GM12878 (cell line): Measurements from ENCODE around the gene TBKBP1. TPM values are rescaled to one million over a fixed set of nuclear protein-coding genes. Genes with fewer than 3 reads are reported as not detected.

Experiments used
- ATAC-seq: fragments of 200-7000 bp; cut with Tn5 transposase; 3 replicates; pipeline ENCODE4 v1.9.1; 2020; ENCODE audit warnings: mild to moderate bottlenecking, moderate library complexity
- BruUV-seq: library from RNA; stranded (reverse); fragments of 400-500 nt; replicated peaks from 2 replicates; lab custom pipeline; 2021; lab: Mats Ljungman, UMichigan
- CTCF ChIA-PET: fragments of 300-600 bp; sonication (Branson Sonifier 250); formaldehyde crosslinking; extraction: SDS; loops from one replicate; lab custom pipeline; 2021; ENCODE audit warnings: inconsistent platforms; lab: Yijun Ruan, JAX
- POLR2A ChIA-PET: fragments of 350-600 bp; formaldehyde crosslinking; extraction: SDS; loops from one replicate; lab custom pipeline; 2021; ENCODE audit warnings: inconsistent platforms; lab: Charles Lee
- RAD21 ChIA-PET: fragments of 300-600 bp; sonication (Branson Sonifier 250); formaldehyde crosslinking; loops from one replicate; lab custom pipeline; 2023; ENCODE audit warnings: antibody characterized with exemption; ENCODE audit not compliant: unreplicated experiment; lab: Charles Lee
- SMC1A ChIA-PET: fragments of 300-600 bp; sonication (Branson Sonifier 250); formaldehyde crosslinking; loops from one replicate; lab custom pipeline; 2023; ENCODE audit not compliant: unreplicated experiment, uncharacterized antibody; lab: Charles Lee
- DNase-seq: peaks from one replicate; pipeline ENCODE4 v3.0.0-alpha.2; 2011; ENCODE audit warnings: low read depth, low spot score
- FAIRE-seq: peaks from 3 replicates; lab custom pipeline; 2011; peaks lifted over from hg19 to GRCh38; lab: Jason Lieb, UNC
- H2AFZ ChIP-seq: 2 replicates; pipeline ENCODE4 v1.6.0; 2011; ENCODE audit warnings: low read depth, low read length, control low read depth; ENCODE audit not compliant: control insufficient read depth
- H3K27ac ChIP-seq: 2 replicates; pipeline ENCODE4 v1.5.1; 2011; ENCODE audit warnings: control low read depth; ENCODE audit not compliant: control insufficient read depth, insufficient read depth
- H3K27me3 ChIP-seq, 2 experiments: replicated peaks in 1 of 2; 2 replicates each; pipeline versions ENCODE4 v1.6.0 to v1.6.1; 2011; ENCODE audit warnings: low read length in 1 of 2; ENCODE audit not compliant: control insufficient read depth in 2 of 2, insufficient read depth in 2 of 2
- H3K36me3 ChIP-seq, 2 experiments: 2 replicates each; pipeline ENCODE4 v1.5.1; 2011; ENCODE audit warnings: low read length in 1 of 2; ENCODE audit not compliant: control insufficient read depth in 2 of 2, insufficient read depth in 2 of 2
- H3K4me1 ChIP-seq: 2 replicates; pipeline ENCODE4 v1.6.1; 2011; ENCODE audit warnings: mild to moderate bottlenecking, low read length, moderate library complexity, mixed read lengths; ENCODE audit not compliant: control insufficient read depth, insufficient read depth
- H3K4me2 ChIP-seq: 2 replicates; pipeline ENCODE4 v1.6.0; 2011; ENCODE audit warnings: control low read depth; ENCODE audit not compliant: control insufficient read depth, insufficient read depth
- H3K4me3 ChIP-seq: fragments of 200-600 bp; sonication (generic); 2 replicates; pipeline ENCODE4 v1.5.1; 2016
- H3K79me2 ChIP-seq: 2 replicates; pipeline ENCODE4 v1.6.0; 2011; ENCODE audit warnings: low read length; ENCODE audit not compliant: control insufficient read depth, insufficient read depth
- H3K9ac ChIP-seq: 2 replicates; pipeline ENCODE4 v1.8.0; 2011; ENCODE audit warnings: low read length, control low read depth, mixed read lengths; ENCODE audit not compliant: control insufficient read depth, insufficient read depth
- H3K9me3 ChIP-seq: replicated peaks from 3 replicates; pipeline ENCODE4 v1.5.1; 2011; ENCODE audit warnings: mild to moderate bottlenecking, low read length; ENCODE audit not compliant: control insufficient read depth, insufficient read depth
- H4K20me1 ChIP-seq: 2 replicates; pipeline ENCODE4 v1.6.0; 2011; ENCODE audit not compliant: control insufficient read depth, insufficient read depth
- BCL11A ChIP-seq: IDR thresholded peaks from 2 replicates; pipeline ENCODE4 v1.6.1; 2011; ENCODE audit warnings: low read depth, low read length
- CBFB ChIP-seq: IDR thresholded peaks from 2 replicates; pipeline ENCODE4 v1.6.1; 2016; ENCODE audit warnings: antibody characterized with exemption, low read depth
- CBX3 ChIP-seq: fragments of 200-600 bp; sonication (generic); IDR thresholded peaks from 2 replicates; pipeline ENCODE4 v1.6.1; 2016; ENCODE audit warnings: low read depth, borderline replicate concordance
- E2F4 ChIP-seq: IDR thresholded peaks from 2 replicates; pipeline ENCODE4 v1.6.1; 2012; ENCODE audit warnings: low read depth, low read length, improper control_type of control experiment
- KLF5 ChIP-seq: fragments of 450-650 bp; IDR thresholded peaks from 2 replicates; pipeline ENCODE4 v1.6.1; 2014; ENCODE audit warnings: mild to moderate bottlenecking; ENCODE audit not compliant: partially characterized antibody
- MTA2 ChIP-seq: fragments of 450-650 bp; IDR thresholded peaks from 2 replicates; pipeline ENCODE4 v1.6.1; 2016; ENCODE audit warnings: low read depth, mild to moderate bottlenecking, moderate library complexity
- NFIC ChIP-seq: IDR thresholded peaks from 2 replicates; pipeline ENCODE4 v1.6.1; 2012; ENCODE audit warnings: low read depth, mild to moderate bottlenecking, inconsistent platforms, low read length, moderate library complexity
- NFYB ChIP-seq: IDR thresholded peaks from 2 replicates; pipeline ENCODE4 v1.6.1; 2011; ENCODE audit warnings: low read depth, mild to moderate bottlenecking, low read length, improper control_type of control experiment, moderate library complexity; ENCODE audit not compliant: insufficient read depth
- NR2F1 ChIP-seq: fragments of 450-650 bp; conservative IDR thresholded peaks from 2 replicates; pipeline ENCODE4 v1.6.1; 2017; ENCODE audit warnings: mild to moderate bottlenecking
- POU2F2 ChIP-seq: IDR thresholded peaks from 3 replicates; pipeline ENCODE4 v1.6.1; 2011; ENCODE audit warnings: low read depth, mild to moderate bottlenecking, low read length, borderline replicate concordance
- RBBP5 ChIP-seq: fragments of 200-600 bp; sonication (generic); conservative IDR thresholded peaks from 2 replicates; pipeline ENCODE4 v1.6.1; 2016
- SIN3A ChIP-seq: IDR thresholded peaks from 2 replicates; pipeline ENCODE4 v1.6.1; 2012; ENCODE audit warnings: low read depth, low read length, improper control_type of control experiment
- SIX5 ChIP-seq: IDR thresholded peaks from 2 replicates; pipeline ENCODE4 v1.6.1; 2011; ENCODE audit warnings: mild to moderate bottlenecking, low read depth, low read length, moderate library complexity; ENCODE audit not compliant: severe bottlenecking
- SMAD5 ChIP-seq: IDR thresholded peaks from 2 replicates; pipeline ENCODE4 v1.6.1; 2016; ENCODE audit warnings: antibody characterized with exemption, low read depth
- TCF7 ChIP-seq: IDR thresholded peaks from 2 replicates; pipeline ENCODE4 v1.6.1; 2014; ENCODE audit warnings: antibody characterized with exemption, borderline replicate concordance
- USF1 ChIP-seq: IDR thresholded peaks from 2 replicates; pipeline ENCODE4 v1.6.1; 2011; ENCODE audit warnings: borderline replicate concordance, low read depth, mild to moderate bottlenecking, moderate library complexity, mixed read lengths, low read length; ENCODE audit not compliant: insufficient read depth; ENCODE audit errors: extremely low read length
- WGBS: methylation state at CpG from one replicate; pipeline ENCODE4 v1.1.6; 2016; ENCODE audit warnings: low lambda C conversion rate; ENCODE audit not compliant: insufficient replicate concordance, insufficient coverage; ENCODE audit errors: missing lambda C conversion rate; 5-methylcytosine and 5-hydroxymethylcytosine counted together
- in situ Hi-C: fragments of 300-500 bp; cut with MboI; formaldehyde crosslinking; loops from 9 replicates; pipeline ENCODE4 v1.14.3; 2018; ENCODE audit warnings: mixed read lengths
- intact Hi-C: fragments of 100-400 bp; cut with micrococcal nuclease; formaldehyde crosslinking; loops from one replicate; pipeline ENCODE4 v1.14.2; 2022; ENCODE audit not compliant: unreplicated experiment
- polyA plus RNA-seq, 11 experiments: library from polyadenylated mRNA; depleted of rRNA in 4 of 11; unstranded in 6 of 11; stranded (reverse) in 5 of 11; fragments of >200 nt; fragmentation: Nextera tagmentation in 4 of 11; fragmentation: Illumina TruSeq in 1 of 11; extraction: Ambion mirVana in 4 of 11; extraction: Trizol in 1 of 11; gene quantifications; 1 replicate in 1 of 11; 2 replicates in 10 of 11; pipeline versions ENCODE4 v1.2.1 to v1.2.3, GENCODE V29; 2011 to 2016; ENCODE audit warnings: inconsistent platforms in 2 of 11, missing spikeins in 2 of 11, low read depth in 1 of 11
- total RNA-seq, 4 experiments: library from RNA; depleted of rRNA in 3 of 4; stranded (reverse); fragments of >200 nt in 3 of 4; fragmentation: Illumina TruSeq in 1 of 4; extraction: Trizol in 1 of 4; gene quantifications; 2 replicates each; pipeline versions ENCODE4 v1.2.1 to v1.2.3, GENCODE V29; 2013 to 2021
- TF ChIP-seq, protein P1 (sequence below): fragments of 150-350 bp; IDR thresholded peaks from 2 replicates; pipeline ENCODE4 v1.6.1; 2014; ENCODE audit warnings: mild to moderate bottlenecking, low read depth, low read length
- TF ChIP-seq, protein P2 (sequence below): IDR thresholded peaks from 2 replicates; pipeline ENCODE4 v1.6.1; 2011; ENCODE audit warnings: low read depth, low read length, improper control_type of control experiment, borderline replicate concordance

TBKBP1 gene
- total and polyA plus RNA-seq, 10 of the 15 experiments (the other 5 are each of a cell fraction or from before 2014, with no cell fraction given), result 0.11 to 2.7 (median 0.74) TPM; not detected in 3

GRCh38 chr17:47711366-47712099 is 17.6 kb downstream of the TBKBP1 start (continued):
- TF ChIP-seq SIN3A (no peak), CBX3 (no peak), SIX5 (no peak), CBFB (no peak)
- TF ChIP-seq, protein P1, sequence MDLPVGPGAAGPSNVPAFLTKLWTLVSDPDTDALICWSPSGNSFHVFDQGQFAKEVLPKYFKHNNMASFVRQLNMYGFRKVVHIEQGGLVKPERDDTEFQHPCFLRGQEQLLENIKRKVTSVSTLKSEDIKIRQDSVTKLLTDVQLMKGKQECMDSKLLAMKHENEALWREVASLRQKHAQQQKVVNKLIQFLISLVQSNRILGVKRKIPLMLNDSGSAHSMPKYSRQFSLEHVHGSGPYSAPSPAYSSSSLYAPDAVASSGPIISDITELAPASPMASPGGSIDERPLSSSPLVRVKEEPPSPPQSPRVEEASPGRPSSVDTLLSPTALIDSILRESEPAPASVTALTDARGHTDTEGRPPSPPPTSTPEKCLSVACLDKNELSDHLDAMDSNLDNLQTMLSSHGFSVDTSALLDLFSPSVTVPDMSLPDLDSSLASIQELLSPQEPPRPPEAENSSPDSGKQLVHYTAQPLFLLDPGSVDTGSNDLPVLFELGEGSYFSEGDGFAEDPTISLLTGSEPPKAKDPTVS, result no peak

- Histone ChIP-seq H3K27ac (no peak overlapping the region), H3K79me2 (no peaks in the 10 kb centered on the region), H3K9ac (no peak overlapping the region), H4K20me1 (no peaks in the 10 kb centered on the region), H3K4me1 (peaks cover 44% of the 10 kb centered on the region), H3K9me3 (no peaks in the 10 kb centered on the region), H3K27me3 (no peaks in the 10 kb centered on the region; a peak in 2 of 4 replicates)
- POLR2A ChIA-PET, result no interaction called here
- in situ Hi-C loops, result no loop called here
- WGBS, result 25% methylated on average over 5 of the region's 5 CpGs
- no peak for FAIRE-seq
- intact Hi-C loops, result no loop called here
- ATAC-seq, result no peak
- TF ChIP-seq POU2F2 (no peak), E2F4 (no peak), NFYB (no peak), NFIC (no peak), KLF5 (no peak), NR2F1 (no peak), MTA2 (no peak), BCL11A (no peak), USF1 (no peak), TCF7 (no peak), SMAD5 (no peak), RBBP5 (no peak)
- TF ChIP-seq, protein P2, sequence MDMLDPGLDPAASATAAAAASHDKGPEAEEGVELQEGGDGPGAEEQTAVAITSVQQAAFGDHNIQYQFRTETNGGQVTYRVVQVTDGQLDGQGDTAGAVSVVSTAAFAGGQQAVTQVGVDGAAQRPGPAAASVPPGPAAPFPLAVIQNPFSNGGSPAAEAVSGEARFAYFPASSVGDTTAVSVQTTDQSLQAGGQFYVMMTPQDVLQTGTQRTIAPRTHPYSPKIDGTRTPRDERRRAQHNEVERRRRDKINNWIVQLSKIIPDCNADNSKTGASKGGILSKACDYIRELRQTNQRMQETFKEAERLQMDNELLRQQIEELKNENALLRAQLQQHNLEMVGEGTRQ, result no peak
- TF ChIP-seq, all 136 proteins: peak for 0
- Histone ChIP-seq H3K36me3 (no peaks in the 10 kb centered on the region), H3K4me2 (no peak overlapping the region), H2AFZ (no peak overlapping the region), H3K4me3 (no peak overlapping the region)
- CTCF ChIA-PET, result interaction anchor here (0.8 to 9.0 kb wide), 3 partner anchors 9 to 20 kb away, joined by 3 to 229 read pairs (median 28); partner anchors contain the start of gene TBX21
- no TSS peak for BruUV-seq
- RAD21 ChIA-PET, result interaction anchor here (8.3 kb wide), 1 partner anchor 13 kb away, joined by 142 read pairs; no protein-coding TSS in a partner anchor
- DNase-seq, result no peak
- SMC1A ChIA-PET, result interaction anchor here (1.1 kb wide), 1 partner anchor 15 kb away, joined by 7 read pairs; no protein-coding TSS in a partner anchor
Measured at GRCh38 chr17:47712330-47713023, 18.5 kb downstream of the TBKBP1 start.
